GM18519 (cell line): ENCODE measurements around the gene PPIC.

ENCODE experiments used
- ATAC-seq: cut with Tn5 transposase; IDR thresholded peaks from one replicate; pipeline ENCODE4 v1.9.1; 2021; ENCODE audit warnings: mild to moderate bottlenecking, moderate library complexity; ENCODE audit not compliant: unreplicated experiment, low FRiP score

Gene PPIC

GRCh38 chr5:123036391-123037103, at the start of gene PPIC:
Gene PPIC, minus strand, starts transcription at chr5:123036725. Its CDS starts 100 bp downstream, at chr5:123036625.
- ATAC-seq: peak; percentile 53

GRCh38 chr5:123085638-123086286, 49.2 kb upstream of the PPIC start:
- no peak for ATAC-seq

GRCh38 chr5:123084730-123085605, 48.4 kb upstream of the PPIC start:
- ATAC-seq: no peak

- no peak for ATAC-seq
Observed at GRCh38 chr5:123083298-123083697, 46.8 kb upstream of the PPIC start.

GRCh38 chr5:123080215-123080614, 43.7 kb upstream of the PPIC start:
- ATAC-seq: no peak

- no peak for ATAC-seq
Observed at GRCh38 chr5:123075521-123076163, 39.1 kb upstream of the PPIC start.

GRCh38 chr5:123068368-123068938, 31.9 kb upstream of the PPIC start:
- no peak for ATAC-seq

- no peak for ATAC-seq
Observed at GRCh38 chr5:123066016-123066415, 29.5 kb upstream of the PPIC start.

GRCh38 chr5:123059455-123059854, 22.9 kb upstream of the PPIC start:
- ATAC-seq: no peak

GRCh38 chr5:123051206-123051605, 14.7 kb upstream of the PPIC start:
- no peak for ATAC-seq

GRCh38 chr5:123047706-123048105, 11.2 kb upstream of the PPIC start:
- ATAC-seq: no peak

- ATAC-seq: no peak
Observed at GRCh38 chr5:123046222-123046621, 9.7 kb upstream of the PPIC start.

GRCh38 chr5:123044926-123045617, 8.5 kb upstream of the PPIC start:
- no peak for ATAC-seq

- ATAC-seq: no peak
Observed at GRCh38 chr5:123039673-123040072, 3.1 kb upstream of the PPIC start.

- no peak for ATAC-seq
Observed at GRCh38 chr5:123037104-123037418, 536 bp upstream of the PPIC start.

- ATAC-seq: no peak
Observed at GRCh38 chr5:123035918-123036390, 571 bp downstream of the PPIC start.

GRCh38 chr5:123035360-123035917, 1.1 kb downstream of the PPIC start:
- ATAC-seq: no peak

- ATAC-seq: no peak
Observed at GRCh38 chr5:123033157-123033671, 3.3 kb downstream of the PPIC start.

GRCh38 chr5:123028222-123028621, 8.3 kb downstream of the PPIC start:
- no peak for ATAC-seq
